Endodermal cell (in vitro differentiated cells): Measurements from ENCODE around the gene PPP1R18. TPM values are rescaled to one million over a fixed set of nuclear protein-coding genes. Genes with fewer than 3 reads are reported as not detected.
A peak's percentile ranks its signal among the peaks of the same experiment; 100 is the strongest.
"Not testable (repeated sequence)": the region's sequence is repeated elsewhere in the genome, so short reads cannot be mapped to it uniquely, and the experiment has no call there.

Experiments
- DNase-seq: peaks from one replicate; pipeline ENCODE4 v3.0.0-alpha.2; 2017
- H3K27ac ChIP-seq: 2 replicates; pipeline ENCODE4 v1.5.1; 2013; ENCODE audit warnings: mild to moderate bottlenecking, low read depth, low read length, moderate library complexity
- H3K27me3 ChIP-seq: 2 replicates; pipeline ENCODE4 v1.6.1; 2013; ENCODE audit warnings: mild to moderate bottlenecking, low read length, moderate library complexity; ENCODE audit not compliant: insufficient read depth, control insufficient read depth, poor library complexity, severe bottlenecking
- H3K36me3 ChIP-seq: 2 replicates; pipeline ENCODE4 v1.7.0; 2013; ENCODE audit warnings: mild to moderate bottlenecking, low read length, moderate library complexity; ENCODE audit not compliant: control insufficient read depth, insufficient read depth
- H3K4me1 ChIP-seq: one replicate; pipeline ENCODE4 v1.7.0; 2013; ENCODE audit warnings: low read length; ENCODE audit not compliant: control insufficient read depth, insufficient read depth
- H3K4me3 ChIP-seq: 2 replicates; pipeline ENCODE4 v1.5.1; 2013; ENCODE audit warnings: mild to moderate bottlenecking, low read length, moderate library complexity
- H3K9ac ChIP-seq: 2 replicates; pipeline ENCODE4 v1.6.1; 2013; ENCODE audit warnings: mild to moderate bottlenecking, low read length, moderate library complexity; ENCODE audit not compliant: poor library complexity, severe bottlenecking; ENCODE audit errors: extremely low read depth
- H3K9me3 ChIP-seq: 2 replicates; pipeline ENCODE4 v1.6.1; 2013; ENCODE audit warnings: mild to moderate bottlenecking, low read length, moderate library complexity; ENCODE audit not compliant: control insufficient read depth
- H3K27ac Mint-ChIP-seq: 2 replicates; pipeline ENCODE4 v1.8.0; 2020; ENCODE audit warnings: mixed read lengths
- H3K27me3 Mint-ChIP-seq: 2 replicates; pipeline ENCODE4 v1.8.0; 2021; ENCODE audit warnings: mild to moderate bottlenecking, mixed read lengths; ENCODE audit not compliant: insufficient read depth
- H3K36me3 Mint-ChIP-seq: 2 replicates; pipeline ENCODE4 v1.8.0; 2020; ENCODE audit warnings: low read depth, mixed read lengths
- H3K4me1 Mint-ChIP-seq: 2 replicates; pipeline ENCODE4 v1.8.0; 2020; ENCODE audit warnings: mixed read lengths
- H3K4me3 Mint-ChIP-seq: 2 replicates; pipeline ENCODE4 v1.8.0; 2020; ENCODE audit warnings: mild to moderate bottlenecking, moderate library complexity, mixed read lengths
- H3K9me3 Mint-ChIP-seq: 2 replicates; pipeline ENCODE4 v1.8.0; 2020; ENCODE audit warnings: mild to moderate bottlenecking, mixed read lengths
- WGBS, 2 experiments: methylation state at CpG; one replicate each; pipeline versions ENCODE4 v1.1.5 to v1.1.7; 2013; ENCODE audit warnings: missing lambda C conversion rate in 2 of 2, mixed read lengths in 1 of 2; ENCODE audit not compliant: insufficient coverage in 1 of 2, insufficient read length in 1 of 2; 5-methylcytosine and 5-hydroxymethylcytosine counted together
- total RNA-seq, 2 donors: library from RNA; stranded (reverse); fragmentation: NEBNext Ultra II Directional in 1 of 2; extraction: Animal tissue kit (Norgen Biotek cat#: 25700) in 1 of 2; gene quantifications; 2 replicates in 1 of 2; 3 replicates in 1 of 2; pipeline ENCODE4 v1.2.1, GENCODE V29; 2021
- TF ChIP-seq, protein P1 (sequence below): fragments of 200-600 bp; sonication (generic); conservative IDR thresholded peaks from 2 replicates; pipeline ENCODE4 v1.5.0; 2021; ENCODE audit warnings: antibody characterized with exemption, mild to moderate bottlenecking

PPP1R18 gene
- total RNA-seq, 2 donors from 2014 or later, result 27.6 to 31.4 TPM

GRCh38 chr6:30722280-30723112 lies 36.1 kb upstream of the PPP1R18 start:
- Mint-ChIP-seq H3K4me3 (peak overlapping the region; percentile 99), H3K9me3 (no peaks in the 10 kb centered on the region), H3K27me3 (no peaks in the 10 kb centered on the region), H3K27ac (peak overlapping the region; percentile 94), H3K36me3 (peaks cover 58% of the 10 kb centered on the region), H3K4me1 (peaks cover 30% of the 10 kb centered on the region)
- peak overlapping the region; percentile 100 for H3K9ac ChIP-seq
- DNase-seq, result peak; percentile 93
- no peaks in the 10 kb centered on the region for H3K4me1 ChIP-seq
- TF ChIP-seq, protein P1, sequence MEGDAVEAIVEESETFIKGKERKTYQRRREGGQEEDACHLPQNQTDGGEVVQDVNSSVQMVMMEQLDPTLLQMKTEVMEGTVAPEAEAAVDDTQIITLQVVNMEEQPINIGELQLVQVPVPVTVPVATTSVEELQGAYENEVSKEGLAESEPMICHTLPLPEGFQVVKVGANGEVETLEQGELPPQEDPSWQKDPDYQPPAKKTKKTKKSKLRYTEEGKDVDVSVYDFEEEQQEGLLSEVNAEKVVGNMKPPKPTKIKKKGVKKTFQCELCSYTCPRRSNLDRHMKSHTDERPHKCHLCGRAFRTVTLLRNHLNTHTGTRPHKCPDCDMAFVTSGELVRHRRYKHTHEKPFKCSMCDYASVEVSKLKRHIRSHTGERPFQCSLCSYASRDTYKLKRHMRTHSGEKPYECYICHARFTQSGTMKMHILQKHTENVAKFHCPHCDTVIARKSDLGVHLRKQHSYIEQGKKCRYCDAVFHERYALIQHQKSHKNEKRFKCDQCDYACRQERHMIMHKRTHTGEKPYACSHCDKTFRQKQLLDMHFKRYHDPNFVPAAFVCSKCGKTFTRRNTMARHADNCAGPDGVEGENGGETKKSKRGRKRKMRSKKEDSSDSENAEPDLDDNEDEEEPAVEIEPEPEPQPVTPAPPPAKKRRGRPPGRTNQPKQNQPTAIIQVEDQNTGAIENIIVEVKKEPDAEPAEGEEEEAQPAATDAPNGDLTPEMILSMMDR, result peak; percentile 99
- no peaks in the 10 kb centered on the region for H3K27me3 ChIP-seq
- H3K9me3 ChIP-seq, result no peaks in the 10 kb centered on the region
- H3K27ac ChIP-seq, result peak overlapping the region; percentile 1
- H3K4me3 ChIP-seq, result peak overlapping the region; percentile 99
- H3K36me3 ChIP-seq, result peaks cover 50% of the 10 kb centered on the region
- 20% methylated on average over 22 to 27 of the region's 27 CpGs for WGBS, 2 experiments

DNA sequence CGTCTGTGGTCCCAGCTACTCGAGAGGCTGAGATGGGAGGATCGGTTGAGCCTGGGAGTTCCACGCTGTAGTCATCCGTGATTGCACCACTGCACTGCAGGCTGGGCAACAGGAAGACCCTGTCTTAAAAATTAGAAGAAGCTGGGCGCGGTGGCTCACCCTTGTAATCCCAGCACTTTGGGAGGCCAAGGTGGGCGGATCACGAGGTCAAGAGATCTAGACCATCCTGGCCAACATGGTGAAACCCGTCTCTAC lies 35.5 kb upstream of the PPP1R18 start:
- Histone ChIP-seq H3K27ac (peak overlapping the region; percentile 92), H3K36me3 (peaks cover 50% of the 10 kb centered on the region), H3K4me3 (peak overlapping the region; percentile 99), H3K9ac (peak overlapping the region; percentile 100)
- H3K9me3 ChIP-seq, H3K4me1 ChIP-seq, H3K9me3 Mint-ChIP-seq, H3K27me3 Mint-ChIP-seq, DNase-seq, H3K27me3 ChIP-seq: not testable (repeated sequence)
- Mint-ChIP-seq H3K4me3 (peak overlapping the region; percentile 99), H3K4me1 (peaks cover 31% of the 10 kb centered on the region), H3K36me3 (peaks cover 55% of the 10 kb centered on the region), H3K27ac (peak overlapping the region; percentile 94)
- WGBS, 2 experiments, result 2 to 7% methylated on average over 8 to 10 of the region's 10 CpGs

- H3K36me3 Mint-ChIP-seq, result peaks cover 52% of the 10 kb centered on the region
- no peaks in the 10 kb centered on the region for H3K27me3 ChIP-seq
- peak overlapping the region; percentile 99 for H3K4me3 Mint-ChIP-seq
- peak overlapping the region; percentile 99 for H3K27ac ChIP-seq
- H3K36me3 ChIP-seq, result peaks cover 50% of the 10 kb centered on the region
- H3K4me1 ChIP-seq, result no peaks in the 10 kb centered on the region
- H3K9ac ChIP-seq, result peak overlapping the region; percentile 100
- H3K9me3 ChIP-seq, result no peaks in the 10 kb centered on the region
- TF ChIP-seq, protein P1, result peak; percentile 73
- peak; percentile 92 for DNase-seq
- peaks cover 34% of the 10 kb centered on the region for H3K4me1 Mint-ChIP-seq
- H3K27me3 Mint-ChIP-seq, result no peaks in the 10 kb centered on the region
- no peaks in the 10 kb centered on the region for H3K9me3 Mint-ChIP-seq
- 0 to 1% methylated on average over 14 to 71 of the region's 71 CpGs for WGBS, 2 experiments
- peak overlapping the region; percentile 99 for H3K4me3 ChIP-seq
- peak overlapping the region; percentile 99 for H3K27ac Mint-ChIP-seq
These were observed 35.0 kb upstream of the PPP1R18 start for GRCh38 chr6:30721198-30722024.
